Right lobe of liver (tissue), 6 donors: Measurements from ENCODE around the gene ZNF442. TPM values are rescaled to one million over a fixed set of nuclear protein-coding genes. Genes with fewer than 3 reads are reported as not detected.
"Not testable (repeated sequence)": the region's sequence is repeated elsewhere in the genome, so short reads cannot be mapped to it uniquely, and the experiment has no call there.

Experiments
- ATAC-seq, 4 donors: fragments of 200-7000 bp; cut with Tn5 transposase; one replicate each; pipeline ENCODE4 v1.9.1; 2020; ENCODE audit warnings: mild to moderate bottlenecking in 4 of 4, moderate library complexity in 4 of 4
- DNase-seq, 3 donors: peaks; one replicate each; pipeline ENCODE4 v3.0.0-alpha.2; 2020
- H3K27ac ChIP-seq, 3 donors: fragments of 200-600 bp; one replicate each; pipeline ENCODE4 v1.8.0; 2022
- H3K27me3 ChIP-seq, 2 donors: fragments of 200-600 bp; one replicate each; pipeline ENCODE4 v1.8.0; 2022
- H3K36me3 ChIP-seq, 4 donors: fragments of 200-600 bp; sonication (generic) in 1 of 4; one replicate each; pipeline versions ENCODE4 v1.5.1 to v1.8.0; 2017 to 2022; ENCODE audit warnings: control low read depth in 1 of 4
- H3K4me1 ChIP-seq, 4 donors: fragments of 200-600 bp; sonication (generic) in 1 of 4; one replicate each; pipeline versions ENCODE4 v1.5.1 to v1.8.0; 2017 to 2022; ENCODE audit warnings: control low read depth in 1 of 4
- H3K4me3 ChIP-seq, 3 donors: fragments of 200-600 bp; one replicate each; pipeline ENCODE4 v1.8.0; 2022
- H3K9me3 ChIP-seq, 4 donors: fragments of 200-600 bp; sonication (generic) in 1 of 4; one replicate each; pipeline versions ENCODE4 v1.5.1 to v1.8.0; 2017 to 2022; ENCODE audit warnings: control low read depth in 1 of 4
- POLR2A ChIP-seq: fragments of 450-650 bp; IDR thresholded peaks from one replicate; pipeline ENCODE4 v1.6.1; 2017; ENCODE audit warnings: antibody characterized with exemption, mild to moderate bottlenecking
- WGBS: methylation state at CpG from one replicate; pipeline ENCODE4 v1.1.6; 2018; ENCODE audit warnings: low coverage, low lambda C conversion rate; ENCODE audit not compliant: insufficient coverage; ENCODE audit errors: missing lambda C conversion rate; 5-methylcytosine and 5-hydroxymethylcytosine counted together
- intact Hi-C, 2 donors: fragments of 100-400 bp; cut with DNase I; formaldehyde crosslinking; loops; one replicate each; pipeline versions ENCODE4 v1.11.2 to v1.14.1; 2022
- long read RNA-seq: library from polyadenylated mRNA; unstranded; transcript quantifications from one replicate; pipeline ENCODE4 v2.0.0, GENCODE V29; 2019
- total RNA-seq, 6 experiments: library from RNA; depleted of rRNA in 2 of 6; stranded (reverse); fragments of >200 nt in 2 of 6; fragmentation: NEBNext Ultra II Directional in 3 of 6; extraction: Animal tissue kit (Norgen Biotek cat#: 25700) in 3 of 6; gene quantifications; one replicate each; pipeline versions ENCODE4 v1.1.0 to v1.2.4, GENCODE V29; 2016 to 2023
- TF ChIP-seq, protein P1 (sequence below), 4 donors: fragments of 200-600 bp in 3 of 4; fragments of 450-650 bp in 1 of 4; IDR thresholded peaks; one replicate each; pipeline versions ENCODE4 v1.5.1 to v1.8.0; 2016 to 2022; ENCODE audit warnings: antibody characterized with exemption in 4 of 4, mild to moderate bottlenecking in 2 of 4
- donor health status: DM: no; HTN: yes; CAD: no.
- donor health status: DM: no; HTN: no; CAD: no.
- donor health status: DM: no; HTN: no; CAD: no.
- donor health status: DM: no; HTN: yes; CAD: no.
- donor health status: DM: no; HTN: yes; CAD: no.

The ZNF442 gene
- total RNA-seq, result 1 to 10 TPM in 3 of 6 experiments, under 1 TPM in 3; 0.56 to 2.3 (median 1.3) TPM
- long read RNA-seq, result 0 reads

DNA sequence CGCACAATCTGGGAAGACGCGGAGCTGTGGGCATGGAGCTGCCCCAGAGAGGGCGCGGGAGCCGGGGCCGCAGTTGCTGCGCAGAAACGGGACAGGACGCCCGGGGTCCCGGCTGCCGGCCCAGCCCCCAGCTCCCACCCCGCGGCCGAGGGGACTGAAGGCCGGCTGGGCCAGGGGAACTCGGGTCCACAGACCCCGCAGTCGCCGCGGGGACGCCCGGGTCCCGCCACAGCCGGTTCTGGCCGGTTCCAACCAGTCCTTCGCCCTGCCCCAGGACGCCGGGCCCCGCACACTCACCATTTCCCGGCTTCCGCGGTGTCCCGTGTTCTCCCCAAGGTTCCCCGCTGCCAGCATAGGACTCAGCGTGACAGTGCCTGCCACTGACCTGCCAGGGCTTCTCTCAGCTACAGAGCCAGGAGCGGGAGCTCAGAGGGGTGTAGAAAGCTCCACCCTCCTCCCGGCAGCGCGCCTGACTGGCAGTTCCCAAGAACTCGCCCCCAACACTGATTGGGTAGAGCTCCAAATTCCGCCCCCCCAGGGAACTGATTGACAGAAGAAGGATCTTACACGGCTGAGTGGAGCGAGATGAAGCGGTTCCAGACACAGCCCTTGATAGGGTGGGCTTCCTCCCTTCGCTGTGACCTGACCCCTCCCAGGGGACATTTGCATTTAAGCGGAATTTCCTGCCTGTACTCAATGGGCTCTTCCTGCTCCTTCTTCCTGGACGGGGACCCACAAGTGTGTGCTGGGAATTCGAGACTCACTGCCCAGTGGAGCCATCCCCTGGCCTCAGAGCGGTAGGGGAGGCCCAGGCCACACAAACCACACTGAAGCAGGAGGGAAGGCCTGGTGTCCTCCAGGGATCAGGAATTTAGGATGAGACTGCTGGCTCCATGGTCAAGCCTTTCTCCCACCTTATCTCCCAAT lies at the start of gene ZNF442:
TSS of gene ZNF442 (minus strand) at position 448 of the 927 bp plus-strand sequence. CDS start 2,052 bp downstream, outside the sequence.
- Histone ChIP-seq H3K4me1 (peaks cover 0 to 9% (median 0%) of the 10 kb centered on the region in 4 donors), H3K27ac (peak within 1 kb of the TSS; percentile 73 to 81 (median 80)), H3K27me3 (no peaks in the 10 kb centered on the region), H3K36me3 (no peaks in the 10 kb centered on the region), H3K9me3 (no peaks in the 10 kb centered on the region), H3K4me3 (peak within 1 kb of the TSS; percentile 76 to 96 (median 82))
- intact Hi-C loops, result no loop called here
- peak; percentile 96 to 99 (median 97) for DNase-seq
- peak; percentile 97 to 99 (median 98) for ATAC-seq
- 0% methylated on average over 6 of the region's 51 CpGs for WGBS
- peak; percentile 98 for TF ChIP-seq POLR2A
- TF ChIP-seq, protein P1, sequence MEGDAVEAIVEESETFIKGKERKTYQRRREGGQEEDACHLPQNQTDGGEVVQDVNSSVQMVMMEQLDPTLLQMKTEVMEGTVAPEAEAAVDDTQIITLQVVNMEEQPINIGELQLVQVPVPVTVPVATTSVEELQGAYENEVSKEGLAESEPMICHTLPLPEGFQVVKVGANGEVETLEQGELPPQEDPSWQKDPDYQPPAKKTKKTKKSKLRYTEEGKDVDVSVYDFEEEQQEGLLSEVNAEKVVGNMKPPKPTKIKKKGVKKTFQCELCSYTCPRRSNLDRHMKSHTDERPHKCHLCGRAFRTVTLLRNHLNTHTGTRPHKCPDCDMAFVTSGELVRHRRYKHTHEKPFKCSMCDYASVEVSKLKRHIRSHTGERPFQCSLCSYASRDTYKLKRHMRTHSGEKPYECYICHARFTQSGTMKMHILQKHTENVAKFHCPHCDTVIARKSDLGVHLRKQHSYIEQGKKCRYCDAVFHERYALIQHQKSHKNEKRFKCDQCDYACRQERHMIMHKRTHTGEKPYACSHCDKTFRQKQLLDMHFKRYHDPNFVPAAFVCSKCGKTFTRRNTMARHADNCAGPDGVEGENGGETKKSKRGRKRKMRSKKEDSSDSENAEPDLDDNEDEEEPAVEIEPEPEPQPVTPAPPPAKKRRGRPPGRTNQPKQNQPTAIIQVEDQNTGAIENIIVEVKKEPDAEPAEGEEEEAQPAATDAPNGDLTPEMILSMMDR (IDR thresholded peaks at IDR 0.05), result peak; percentile 61 to 66 (median 64)

GRCh38 chr19:12411893-12412292 lies 46.4 kb upstream of the ZNF442 start:
- DNase-seq, result no peak
- H3K9me3 ChIP-seq, result peaks cover 0 to 7% (median 0%) of the 10 kb centered on the region in 4 donors
- WGBS, result 100% methylated on average over 2 of the region's 2 CpGs
- H3K36me3 ChIP-seq, result no peaks in the 10 kb centered on the region
- no peak for TF ChIP-seq POLR2A
- TF ChIP-seq, protein P1 (IDR thresholded peaks at IDR 0.05), result no peak
- H3K27me3 ChIP-seq, result no peaks in the 10 kb centered on the region
- H3K27ac ChIP-seq, result no peak overlapping the region
- no peak for ATAC-seq
- intact Hi-C loops, result no loop called here
- no peaks in the 10 kb centered on the region for H3K4me1 ChIP-seq
- H3K4me3 ChIP-seq, result no peak overlapping the region

DNA sequence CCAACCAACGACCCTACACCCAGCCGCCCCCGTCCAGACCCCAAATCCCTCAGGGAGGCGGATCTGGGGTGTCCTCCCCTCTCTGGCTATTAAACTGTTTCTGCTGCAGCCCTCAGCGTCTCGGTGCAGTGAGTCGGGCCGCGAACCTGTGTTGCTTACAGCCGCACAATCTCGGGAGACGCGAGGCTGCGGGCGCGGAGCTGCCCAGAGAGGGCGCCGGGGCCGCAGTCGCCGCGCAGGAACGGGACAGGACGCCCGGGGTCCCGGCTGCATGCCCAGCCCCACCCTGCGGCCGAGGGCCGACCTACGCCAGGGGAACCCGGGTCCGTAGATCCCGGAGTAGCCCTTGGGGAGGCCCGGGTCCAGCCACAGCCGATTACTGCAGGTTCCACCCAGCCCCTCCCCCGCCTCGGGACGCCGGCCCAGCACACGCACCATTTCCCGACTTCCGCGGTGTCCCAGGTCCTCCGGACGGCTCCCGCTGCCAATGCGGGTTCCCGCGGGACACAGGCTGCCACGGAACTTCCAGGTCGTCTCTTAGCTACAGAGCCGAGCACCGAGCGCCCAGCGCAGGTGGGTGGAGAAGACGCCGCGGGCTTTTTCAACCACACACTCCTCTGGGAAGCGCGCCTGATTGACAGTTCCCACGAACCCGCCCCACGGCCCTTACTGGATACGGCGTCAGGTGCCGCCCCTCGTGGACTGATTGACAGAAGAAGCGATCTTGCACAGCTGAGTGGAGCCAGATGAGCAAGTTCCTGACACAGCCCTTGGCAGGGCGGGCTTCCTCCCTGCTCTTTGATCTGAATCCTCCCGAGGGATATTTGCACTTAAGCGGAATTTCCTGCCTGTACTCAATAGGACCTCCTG lies 35.4 kb upstream of the ZNF442 start, which contains the start of gene ZNF799:
TSS of gene ZNF799 (minus strand) at position 639 of the 870 bp plus-strand sequence. CDS start at position 438, 201 bp downstream.
- Histone ChIP-seq H3K36me3 (no peaks in the 10 kb centered on the region), H3K9me3 (no peaks in the 10 kb centered on the region), H3K4me1 (peaks cover 0 to 5% (median 0%) of the 10 kb centered on the region in 4 donors), H3K27me3 (no peaks in the 10 kb centered on the region), H3K4me3 (peak within 1 kb of the TSS; percentile 80 to 89 (median 84)), H3K27ac (peak within 1 kb of the TSS; percentile 48 to 72 (median 68))
- WGBS, result 0% methylated on average over 13 of the region's 71 CpGs
- TF ChIP-seq POLR2A, result peak; percentile 75
- TF ChIP-seq, protein P1 (IDR thresholded peaks at IDR 0.05), result peak in 1 of 4 donors; percentile 23
- DNase-seq (peak; percentile 98 to 99 (median 99)), ATAC-seq (peak; percentile 96 to 99 (median 97))
- intact Hi-C loops, result no loop called here

DNA sequence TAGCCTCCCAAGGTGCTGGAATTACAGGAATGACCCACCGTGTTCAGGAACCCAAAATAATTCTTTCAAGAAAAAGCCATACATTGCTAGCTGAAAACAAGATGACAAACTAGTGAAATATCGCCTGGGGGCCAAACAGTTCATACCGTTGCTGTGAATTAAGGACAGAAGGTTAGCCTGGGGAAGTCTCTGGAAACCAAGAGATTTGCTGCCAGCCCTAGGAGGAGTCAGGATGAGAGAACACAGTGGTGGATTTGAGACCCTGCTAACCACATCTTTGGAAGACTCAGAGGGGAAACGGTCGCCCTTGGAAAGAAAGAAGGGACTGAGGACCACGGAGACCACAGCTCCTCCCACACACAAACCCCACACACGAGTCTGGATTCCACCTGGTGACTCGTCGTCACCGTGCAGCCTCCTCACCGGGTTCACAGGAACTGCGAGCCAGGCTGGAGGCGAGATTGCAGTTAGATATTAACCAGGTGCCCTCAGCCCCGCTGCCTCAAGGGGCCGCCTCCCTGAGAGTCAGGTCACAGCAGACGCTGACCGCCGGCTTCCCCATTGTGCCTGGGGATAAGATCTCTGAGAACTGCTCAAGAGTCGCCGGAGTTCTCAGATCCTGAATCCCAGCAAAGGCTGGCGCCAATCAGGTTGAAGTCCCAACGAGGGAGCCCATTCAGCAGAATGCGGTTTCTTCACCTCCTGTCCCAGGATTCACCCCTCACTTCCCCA lies 34.6 kb upstream of the ZNF442 start:
- H3K9me3 ChIP-seq, intact Hi-C loops, H3K4me1 ChIP-seq, H3K27me3 ChIP-seq, H3K36me3 ChIP-seq: not testable (repeated sequence)
- DNase-seq (peak; percentile 47 to 74 (median 65)), ATAC-seq (peak; percentile 60 to 65 (median 60))
- peak overlapping the region; percentile 80 to 89 (median 84) for H3K4me3 ChIP-seq
- TF ChIP-seq POLR2A, result peak; percentile 14
- 4% methylated on average over 5 of the region's 23 CpGs for WGBS
- H3K27ac ChIP-seq, result peak overlapping the region; percentile 48 to 72 (median 68)

GRCh38 chr19:12391148-12391547 lies 25.7 kb upstream of the ZNF442 start:
- H3K4me3 ChIP-seq, ATAC-seq, H3K9me3 ChIP-seq, H3K4me1 ChIP-seq, intact Hi-C loops, H3K27ac ChIP-seq, H3K27me3 ChIP-seq, DNase-seq: not testable (repeated sequence)
- peaks cover 0 to 18% (median 12%) of the 10 kb centered on the region in 4 donors for H3K36me3 ChIP-seq
- 100% methylated on average over 6 of the region's 6 CpGs for WGBS

- H3K27ac ChIP-seq, H3K27me3 ChIP-seq, intact Hi-C loops, ATAC-seq, DNase-seq, H3K4me1 ChIP-seq, H3K4me3 ChIP-seq: not testable (repeated sequence)
- Histone ChIP-seq H3K36me3 (peaks cover 0 to 13% (median 7%) of the 10 kb centered on the region in 4 donors), H3K9me3 (peaks cover 0 to 15% (median 10%) of the 10 kb centered on the region in 4 donors)
- 79% methylated on average over 2 of the region's 2 CpGs for WGBS
These were observed 20.9 kb upstream of the ZNF442 start for GRCh38 chr19:12386365-12386764.
